ENCODE results near the gene MUC22. TPM values are rescaled to one million over a fixed set of nuclear protein-coding genes. Genes with fewer than 3 reads are reported as not detected.

The MUC22 gene
- total and polyA plus RNA-seq, 2 donors (not counting 1 experiment from before 2014, with no cell fraction given), result not detected

GRCh38 chr6:31041372-31041974 lies 31.2 kb downstream of the MUC22 start:
- no peak overlapping the region for H3K27ac ChIP-seq (ENCODE audit: insufficient read depth, low read length)
- no peak for DNase-seq (ENCODE audit: low read depth in 2 of 2)
- H4K20me1 ChIP-seq (ENCODE audit: control insufficient read depth, extremely low read depth, insufficient read depth, low read length), result no peaks in the 10 kb centered on the region
- no peak overlapping the region for H3K4me3 ChIP-seq (replicated peaks in 1 of 4; ENCODE audit: control extremely low read depth in 1 of 4, insufficient read depth in 1 of 4, low read depth in 3 of 4, low read length in 4 of 4)
- TF ChIP-seq EZH2 (IDR thresholded peaks at IDR 0.05; ENCODE audit: low read length, missing control alignments), result no peak
- TF ChIP-seq, protein P1, sequence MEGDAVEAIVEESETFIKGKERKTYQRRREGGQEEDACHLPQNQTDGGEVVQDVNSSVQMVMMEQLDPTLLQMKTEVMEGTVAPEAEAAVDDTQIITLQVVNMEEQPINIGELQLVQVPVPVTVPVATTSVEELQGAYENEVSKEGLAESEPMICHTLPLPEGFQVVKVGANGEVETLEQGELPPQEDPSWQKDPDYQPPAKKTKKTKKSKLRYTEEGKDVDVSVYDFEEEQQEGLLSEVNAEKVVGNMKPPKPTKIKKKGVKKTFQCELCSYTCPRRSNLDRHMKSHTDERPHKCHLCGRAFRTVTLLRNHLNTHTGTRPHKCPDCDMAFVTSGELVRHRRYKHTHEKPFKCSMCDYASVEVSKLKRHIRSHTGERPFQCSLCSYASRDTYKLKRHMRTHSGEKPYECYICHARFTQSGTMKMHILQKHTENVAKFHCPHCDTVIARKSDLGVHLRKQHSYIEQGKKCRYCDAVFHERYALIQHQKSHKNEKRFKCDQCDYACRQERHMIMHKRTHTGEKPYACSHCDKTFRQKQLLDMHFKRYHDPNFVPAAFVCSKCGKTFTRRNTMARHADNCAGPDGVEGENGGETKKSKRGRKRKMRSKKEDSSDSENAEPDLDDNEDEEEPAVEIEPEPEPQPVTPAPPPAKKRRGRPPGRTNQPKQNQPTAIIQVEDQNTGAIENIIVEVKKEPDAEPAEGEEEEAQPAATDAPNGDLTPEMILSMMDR (conservative IDR thresholded peaks at IDR 0.05 in 1 of 2, IDR thresholded peaks at IDR 0.05 in 1 of 2; ENCODE audit: low read depth in 1 of 2, low read length in 2 of 2), result no peak
- no peak overlapping the region for H3K4me2 ChIP-seq (ENCODE audit: extremely low read depth, insufficient read depth, low read length)
- no peaks in the 10 kb centered on the region for H3K36me3 ChIP-seq (ENCODE audit: control insufficient read depth, insufficient read depth, low read length)
- H2AFZ ChIP-seq (ENCODE audit: low read length), result no peak overlapping the region
- peaks cover 19% of the 10 kb centered on the region for H3K27me3 ChIP-seq (ENCODE audit: control insufficient read depth, insufficient read depth, low read length)
- no peak overlapping the region for H3K9ac ChIP-seq (ENCODE audit: insufficient read depth, low read length)
- no peaks in the 10 kb centered on the region for H3K79me2 ChIP-seq (ENCODE audit: control insufficient read depth, insufficient read depth, low read length)
- no peaks in the 10 kb centered on the region for H3K4me1 ChIP-seq (ENCODE audit: control insufficient read depth, extremely low read depth, insufficient read depth, low read length)
- H3K9me3 ChIP-seq (ENCODE audit: control insufficient read depth, insufficient read depth, low read depth, low read length), result no peaks in the 10 kb centered on the region

DNA sequence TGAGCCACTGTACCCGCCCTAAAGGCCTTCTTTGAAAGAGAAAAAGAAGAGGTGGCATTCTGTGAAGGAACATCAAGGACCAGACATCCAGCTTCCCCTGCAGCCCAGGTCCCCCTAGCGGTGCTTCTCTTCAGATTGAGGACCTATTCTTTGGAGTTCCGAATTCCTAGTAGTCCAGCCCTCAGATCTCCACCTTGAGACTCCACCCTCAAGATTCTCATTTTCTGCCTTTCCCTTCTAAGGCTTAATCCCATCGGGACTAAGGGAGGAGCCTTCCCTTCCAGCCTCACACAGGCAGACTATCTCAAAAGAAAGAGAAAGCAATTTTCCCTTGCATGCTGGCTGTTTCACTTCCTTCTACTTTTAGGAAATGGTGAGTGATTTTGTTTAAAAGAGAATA lies 32.5 kb downstream of the MUC22 start:
- peaks cover 16% of the 10 kb centered on the region for H3K27me3 ChIP-seq (ENCODE audit: control insufficient read depth, insufficient read depth, low read length)
- peak; percentile 45 to 60 for DNase-seq (ENCODE audit: low read depth in 2 of 2)
- H3K4me2 ChIP-seq (ENCODE audit: extremely low read depth, insufficient read depth, low read length), result peak overlapping the region; percentile 9
- H3K4me3 ChIP-seq (replicated peaks in 1 of 4; ENCODE audit: control extremely low read depth in 1 of 4, insufficient read depth in 1 of 4, low read depth in 3 of 4, low read length in 4 of 4), result no peak overlapping the region
- H4K20me1 ChIP-seq (ENCODE audit: control insufficient read depth, extremely low read depth, insufficient read depth, low read length), result no peaks in the 10 kb centered on the region
- H3K79me2 ChIP-seq (ENCODE audit: control insufficient read depth, insufficient read depth, low read length), result no peaks in the 10 kb centered on the region
- no peaks in the 10 kb centered on the region for H3K4me1 ChIP-seq (ENCODE audit: control insufficient read depth, extremely low read depth, insufficient read depth, low read length)
- H3K9me3 ChIP-seq (ENCODE audit: control insufficient read depth, insufficient read depth, low read depth, low read length), result no peaks in the 10 kb centered on the region
- H2AFZ ChIP-seq (ENCODE audit: low read length), result peak overlapping the region; percentile 57
- no peaks in the 10 kb centered on the region for H3K36me3 ChIP-seq (ENCODE audit: control insufficient read depth, insufficient read depth, low read length)
- H3K27ac ChIP-seq (ENCODE audit: insufficient read depth, low read length), result no peak overlapping the region
- no peak overlapping the region for H3K9ac ChIP-seq (ENCODE audit: insufficient read depth, low read length)
- TF ChIP-seq, protein P1 (conservative IDR thresholded peaks at IDR 0.05 in 1 of 2, IDR thresholded peaks at IDR 0.05 in 1 of 2; ENCODE audit: low read depth in 1 of 2, low read length in 2 of 2), result peak; percentile 57 to 76
- no peak for TF ChIP-seq EZH2 (IDR thresholded peaks at IDR 0.05; ENCODE audit: low read length, missing control alignments)

DNA sequence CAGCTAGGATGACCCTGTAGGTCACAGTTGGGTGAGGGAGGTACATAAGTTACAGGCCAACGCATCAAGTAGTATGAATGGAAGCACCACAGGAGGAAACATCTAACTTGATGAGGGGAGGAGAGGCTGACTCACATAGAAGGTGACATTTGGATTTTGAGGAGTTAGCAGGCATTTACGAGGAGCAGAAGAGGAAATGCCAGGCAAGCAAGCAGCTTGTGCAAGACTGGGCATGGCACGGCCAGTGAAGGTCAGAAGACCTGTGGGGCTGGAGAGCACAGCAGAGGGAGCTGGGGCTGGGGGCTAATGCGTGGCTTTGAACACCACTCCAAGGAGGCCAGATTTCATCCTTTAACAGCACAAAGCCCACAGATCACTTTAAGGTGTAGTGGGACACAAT lies 37.8 kb downstream of the MUC22 start:
- no peaks in the 10 kb centered on the region for H3K4me1 ChIP-seq (ENCODE audit: control insufficient read depth, extremely low read depth, insufficient read depth, low read length)
- no peak overlapping the region for H3K9ac ChIP-seq (ENCODE audit: insufficient read depth, low read length)
- no peak overlapping the region for H2AFZ ChIP-seq (ENCODE audit: low read length)
- H4K20me1 ChIP-seq (ENCODE audit: control insufficient read depth, extremely low read depth, insufficient read depth, low read length), result no peaks in the 10 kb centered on the region
- no peak overlapping the region for H3K4me3 ChIP-seq (replicated peaks in 1 of 4; ENCODE audit: control extremely low read depth in 1 of 4, insufficient read depth in 1 of 4, low read depth in 3 of 4, low read length in 4 of 4)
- H3K27ac ChIP-seq (ENCODE audit: insufficient read depth, low read length), result no peak overlapping the region
- H3K4me2 ChIP-seq (ENCODE audit: extremely low read depth, insufficient read depth, low read length), result no peak overlapping the region
- TF ChIP-seq, protein P1 (conservative IDR thresholded peaks at IDR 0.05 in 1 of 2, IDR thresholded peaks at IDR 0.05 in 1 of 2; ENCODE audit: low read depth in 1 of 2, low read length in 2 of 2), result no peak
- no peak for TF ChIP-seq EZH2 (IDR thresholded peaks at IDR 0.05; ENCODE audit: low read length, missing control alignments)
- no peaks in the 10 kb centered on the region for H3K36me3 ChIP-seq (ENCODE audit: control insufficient read depth, insufficient read depth, low read length)
- peaks cover 10% of the 10 kb centered on the region for H3K27me3 ChIP-seq (ENCODE audit: control insufficient read depth, insufficient read depth, low read length)
- no peaks in the 10 kb centered on the region for H3K9me3 ChIP-seq (ENCODE audit: control insufficient read depth, insufficient read depth, low read depth, low read length)
- DNase-seq (ENCODE audit: low read depth in 2 of 2), result no peak
- H3K79me2 ChIP-seq (ENCODE audit: control insufficient read depth, insufficient read depth, low read length), result no peaks in the 10 kb centered on the region

All from fibroblast of lung (primary cell).